HS-5 (cell line): Measurements from ENCODE around the gene D2HGDH.
"Not testable (repeated sequence)": the region's sequence is repeated elsewhere in the genome, so short reads cannot be mapped to it uniquely, and the experiment has no call there.

ENCODE experiments used
- DNase-seq: peaks from one replicate; pipeline ENCODE4 v3.0.0-alpha.2; 2012; ENCODE audit warnings: low read depth

D2HGDH gene

DNA sequence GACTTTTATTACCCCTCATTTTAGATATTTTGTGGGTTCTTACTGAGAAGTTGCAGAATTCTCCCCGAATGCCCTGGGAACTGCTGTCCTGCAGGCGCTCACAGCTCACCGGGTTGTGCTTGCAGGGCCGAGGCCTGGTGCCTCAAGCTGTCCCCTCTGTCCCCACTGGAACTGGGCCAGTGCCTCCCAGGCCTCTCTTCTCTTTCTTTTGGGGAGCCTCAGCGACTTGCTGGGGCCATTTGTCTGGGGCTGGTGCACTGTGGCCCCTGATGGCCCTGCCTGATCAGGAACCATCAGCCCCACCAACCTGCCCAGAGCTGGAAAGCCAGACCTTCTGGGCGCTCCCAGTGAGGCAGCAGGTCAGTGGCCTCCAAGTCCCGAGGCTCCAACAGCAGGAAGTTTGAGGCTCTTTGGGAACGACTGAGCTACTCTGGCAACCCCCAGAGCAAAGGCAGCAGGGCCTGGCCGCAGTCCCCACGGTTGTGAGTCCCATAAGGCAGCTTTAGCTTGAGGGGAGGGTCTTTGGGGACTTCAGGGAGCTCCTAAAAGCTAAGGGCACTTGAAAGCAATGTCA is 59.9 kb downstream of the D2HGDH start:
- no peak for DNase-seq

- no peak for DNase-seq
These were observed 60.9 kb downstream of the D2HGDH start for GRCh38 chr2:241795021-241795999.

GRCh38 chr2:241796209-241796608 is 61.8 kb downstream of the D2HGDH start:
- no peak for DNase-seq

GRCh38 chr2:241796610-241797138 is 62.2 kb downstream of the D2HGDH start:
- no peak for DNase-seq

DNA sequence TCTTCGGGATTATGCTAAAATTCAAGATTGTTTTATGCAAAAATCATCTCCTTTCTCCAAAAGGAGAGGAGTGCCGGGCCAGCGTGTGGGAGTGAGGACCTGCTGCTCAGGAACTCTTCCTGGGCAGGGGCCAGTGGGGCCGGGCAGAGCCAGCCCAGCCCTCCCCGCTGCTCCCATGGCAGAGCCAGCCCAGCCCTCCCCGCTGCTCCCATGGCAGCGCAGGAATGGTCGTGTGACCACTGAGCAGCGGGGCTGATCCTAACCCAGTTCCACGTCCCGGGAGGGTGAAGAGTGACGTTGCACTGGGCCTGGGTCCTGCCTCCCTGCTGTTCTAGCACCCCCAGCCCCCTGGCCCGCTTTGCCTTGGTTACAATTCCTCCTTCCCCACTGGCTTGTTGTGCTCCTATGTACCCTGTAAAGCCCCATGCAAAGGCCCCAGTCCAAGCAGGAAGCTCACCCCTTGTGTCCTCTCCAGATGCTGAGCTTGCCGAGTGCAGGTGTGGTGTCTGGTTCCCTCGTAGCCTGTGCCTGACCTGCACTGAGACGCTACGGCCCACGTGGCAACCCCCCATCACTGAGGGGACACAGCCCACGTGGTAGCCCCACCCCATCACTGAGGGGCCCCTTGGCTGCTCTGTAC is 63.1 kb downstream of the D2HGDH start:
- no peak for DNase-seq

DNA sequence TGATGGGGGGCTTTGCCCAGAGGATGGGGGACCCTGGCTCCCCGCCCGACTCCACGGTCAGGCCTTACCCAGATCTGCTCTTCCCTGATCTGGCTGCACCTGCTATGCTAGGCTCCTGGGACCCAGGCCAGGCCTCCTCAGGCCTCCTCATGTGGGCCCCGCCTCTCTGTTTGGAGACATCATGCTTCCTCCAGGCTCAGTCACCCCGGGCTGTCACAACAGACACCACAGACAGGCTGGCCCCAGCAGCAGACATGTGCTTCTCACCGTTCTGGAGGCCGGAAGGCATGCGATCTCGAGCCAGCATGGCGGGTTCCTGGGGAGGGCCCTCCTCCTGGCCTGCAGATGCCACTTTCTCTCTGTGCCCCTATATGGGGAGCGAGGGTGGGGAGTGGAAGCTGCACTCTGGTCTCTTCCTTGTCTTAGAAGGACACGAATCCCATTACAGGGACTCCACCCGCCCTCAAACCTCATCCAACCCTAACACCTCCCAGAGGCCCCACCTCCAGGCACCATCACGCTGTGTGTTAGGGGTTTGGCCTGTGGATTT is 63.7 kb downstream of the D2HGDH start:
- DNase-seq: no peak

- DNase-seq: no peak
These were observed 64.4 kb downstream of the D2HGDH start for GRCh38 chr2:241798631-241799521.

- no peak for DNase-seq
These were observed 65.2 kb downstream of the D2HGDH start for GRCh38 chr2:241799522-241800197.

GRCh38 chr2:241800198-241800903 is 65.9 kb downstream of the D2HGDH start:
- DNase-seq: not testable (repeated sequence)

GRCh38 chr2:241801611-241802420 is 67.4 kb downstream of the D2HGDH start:
- DNase-seq: no peak

DNA sequence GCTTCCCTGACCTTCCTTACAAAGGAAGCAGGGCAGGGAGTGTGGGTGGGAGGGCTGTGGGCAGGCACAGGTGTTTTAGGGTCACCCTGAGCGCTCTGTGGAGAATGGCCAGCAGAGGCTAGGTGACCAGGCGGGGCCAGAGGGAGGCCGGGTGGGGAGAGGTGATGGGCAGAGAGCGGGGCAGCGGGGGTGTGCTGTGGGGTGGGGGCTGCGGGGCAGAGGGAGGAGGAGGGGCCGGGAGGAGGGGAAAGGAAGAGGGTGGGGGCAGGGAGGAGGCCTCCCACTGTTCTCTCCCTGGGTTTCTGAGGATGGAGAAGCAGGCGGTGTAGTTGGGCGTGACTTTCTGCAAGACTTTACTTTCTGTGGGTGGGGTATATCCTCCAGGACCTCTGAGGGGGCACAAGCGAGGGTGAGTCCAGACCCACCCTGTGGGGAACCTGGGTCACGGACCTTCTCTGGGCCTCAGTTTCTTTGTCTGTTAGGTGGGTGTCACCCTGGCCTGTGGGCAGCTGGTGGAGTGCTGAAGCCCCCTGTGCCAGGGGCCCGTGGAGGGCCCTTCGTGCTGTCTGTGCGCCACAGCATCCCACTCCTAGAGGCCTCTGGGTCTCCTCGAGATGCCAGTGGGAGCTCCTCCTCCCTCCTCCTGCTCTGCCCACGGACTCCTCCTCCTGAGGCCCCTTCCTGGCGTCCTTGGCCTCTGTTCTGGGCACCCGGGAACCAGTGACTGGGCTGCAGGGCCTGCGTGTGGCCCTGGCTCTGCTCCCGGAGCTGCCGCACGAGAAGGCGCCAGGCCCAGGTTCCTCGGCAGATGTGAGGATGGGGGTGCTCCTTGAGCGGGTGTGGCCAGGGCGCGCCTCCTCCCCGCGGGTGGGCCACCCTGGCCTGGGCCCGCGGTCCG is 68.2 kb downstream of the D2HGDH start:
- DNase-seq: no peak

DNA sequence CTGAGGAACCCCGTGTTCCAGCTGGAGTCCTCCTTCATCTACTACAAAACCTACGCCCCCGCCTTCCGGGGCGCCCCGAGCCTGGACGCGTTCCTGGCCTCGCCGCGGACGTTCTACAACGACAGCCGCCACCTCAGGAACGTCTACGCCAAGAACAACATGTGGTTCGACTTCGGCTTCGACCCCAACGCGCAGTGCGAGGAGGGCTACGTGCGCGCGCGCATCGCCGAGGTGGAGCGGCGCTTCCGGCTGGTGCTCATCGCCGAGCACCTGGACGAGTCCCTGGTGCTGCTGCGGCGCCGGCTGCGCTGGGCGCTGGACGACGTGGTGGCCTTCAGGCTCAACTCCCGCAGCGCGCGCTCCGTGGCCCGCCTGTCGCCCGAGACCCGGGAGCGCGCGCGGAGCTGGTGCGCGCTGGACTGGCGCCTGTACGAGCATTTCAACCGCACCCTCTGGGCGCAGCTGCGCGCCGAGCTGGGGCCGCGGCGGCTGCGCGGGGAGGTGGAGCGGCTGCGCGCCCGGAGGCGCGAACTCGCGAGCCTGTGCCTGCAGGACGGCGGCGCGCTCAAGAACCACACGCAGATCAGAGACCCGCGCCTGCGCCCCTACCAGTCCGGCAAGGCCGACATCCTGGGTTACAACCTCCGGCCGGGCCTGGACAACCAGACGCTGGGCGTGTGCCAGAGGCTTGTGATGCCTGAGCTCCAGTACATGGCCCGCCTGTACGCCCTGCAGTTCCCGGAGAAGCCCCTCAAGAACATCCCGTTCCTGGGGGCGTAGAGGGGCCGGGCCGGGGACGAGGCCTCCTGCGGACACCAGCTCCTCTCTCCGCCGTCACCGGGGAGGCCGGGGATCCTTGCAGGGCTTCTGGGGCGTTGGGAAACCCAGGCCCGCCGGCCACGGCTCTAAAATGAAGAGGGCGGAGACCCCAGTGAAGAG is 69.2 kb downstream of the D2HGDH start:
- DNase-seq: no peak

- no peak for DNase-seq
These were observed 70.1 kb downstream of the D2HGDH start for GRCh38 chr2:241804326-241805229.

DNA sequence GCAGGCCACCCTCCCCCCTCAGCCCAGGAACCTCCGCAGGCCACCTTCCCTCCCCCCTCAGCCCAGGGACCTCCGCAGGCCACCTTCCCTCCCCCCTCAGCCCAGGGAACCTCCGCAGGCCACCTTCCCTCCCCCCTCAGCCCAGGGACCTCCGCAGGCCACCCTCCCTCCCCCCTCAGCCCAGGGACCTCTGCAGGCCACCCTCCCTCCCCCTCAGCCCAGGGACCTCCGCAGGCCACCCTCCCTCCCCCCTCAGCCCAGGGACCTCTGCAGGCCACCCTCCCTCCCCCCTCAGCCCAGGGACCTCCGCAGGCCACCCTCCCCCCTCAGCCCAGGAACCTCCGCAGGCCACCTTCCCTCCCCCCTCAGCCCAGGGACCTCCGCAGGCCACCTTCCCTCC is 71.8 kb downstream of the D2HGDH start:
- DNase-seq: not testable (repeated sequence)

DNA sequence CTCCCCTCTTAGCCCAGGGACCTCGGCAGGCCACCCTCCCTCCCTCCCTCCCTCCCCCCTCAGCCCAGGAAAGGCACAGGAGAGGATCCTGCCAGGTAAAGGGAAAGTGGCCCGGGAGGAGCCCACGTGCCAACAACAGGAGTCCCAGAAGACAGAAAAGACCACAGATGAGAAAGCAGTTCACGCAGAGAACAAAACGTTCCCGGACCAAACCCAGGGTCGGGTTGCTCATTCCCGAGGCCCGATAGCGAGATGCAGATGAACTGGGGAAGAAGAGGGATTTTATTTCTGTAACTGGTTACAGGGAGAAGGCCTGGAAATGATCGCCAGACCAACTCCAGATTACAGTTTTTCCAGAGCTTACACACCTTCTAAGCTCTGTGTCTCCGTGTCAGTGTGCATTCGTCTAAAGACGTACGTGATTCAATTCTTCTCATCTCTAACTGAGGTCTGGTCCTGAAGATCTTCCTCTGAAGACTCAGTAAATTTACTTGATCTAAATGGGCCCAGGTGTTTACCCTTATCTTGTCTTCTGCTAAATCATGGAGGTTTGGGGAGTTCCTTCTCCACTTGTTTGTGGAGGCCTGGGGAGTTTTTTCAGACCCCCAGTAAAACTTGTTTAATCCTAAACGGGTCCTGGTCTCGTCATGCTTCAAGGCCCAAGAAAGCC is 73.8 kb downstream of the D2HGDH start:
- DNase-seq: no peak
